Panc1 (cell line): ENCODE data around the gene MTHFSD.

Source experiments
- POLR2AphosphoS5 ChIP-seq: IDR thresholded peaks from 2 replicates; pipeline ENCODE4 v1.6.1; 2012; ENCODE audit warnings: mild to moderate bottlenecking, low read depth, low read length, moderate library complexity
- TF ChIP-seq, protein P1 (sequence below): fragments of 450-650 bp; IDR thresholded peaks from 2 replicates; pipeline ENCODE4 v1.5.1; 2017; ENCODE audit warnings: mild to moderate bottlenecking
- TF ChIP-seq, protein P2 (sequence below), 2 experiments: IDR thresholded peaks; 2 replicates each; pipeline ENCODE4 v1.6.1; 2011 to 2012; ENCODE audit warnings: low read depth in 2 of 2, control low read depth in 1 of 2, low read length in 1 of 2, mild to moderate bottlenecking in 1 of 2, moderate library complexity in 1 of 2; ENCODE audit not compliant: insufficient read depth in 1 of 2

DNA sequence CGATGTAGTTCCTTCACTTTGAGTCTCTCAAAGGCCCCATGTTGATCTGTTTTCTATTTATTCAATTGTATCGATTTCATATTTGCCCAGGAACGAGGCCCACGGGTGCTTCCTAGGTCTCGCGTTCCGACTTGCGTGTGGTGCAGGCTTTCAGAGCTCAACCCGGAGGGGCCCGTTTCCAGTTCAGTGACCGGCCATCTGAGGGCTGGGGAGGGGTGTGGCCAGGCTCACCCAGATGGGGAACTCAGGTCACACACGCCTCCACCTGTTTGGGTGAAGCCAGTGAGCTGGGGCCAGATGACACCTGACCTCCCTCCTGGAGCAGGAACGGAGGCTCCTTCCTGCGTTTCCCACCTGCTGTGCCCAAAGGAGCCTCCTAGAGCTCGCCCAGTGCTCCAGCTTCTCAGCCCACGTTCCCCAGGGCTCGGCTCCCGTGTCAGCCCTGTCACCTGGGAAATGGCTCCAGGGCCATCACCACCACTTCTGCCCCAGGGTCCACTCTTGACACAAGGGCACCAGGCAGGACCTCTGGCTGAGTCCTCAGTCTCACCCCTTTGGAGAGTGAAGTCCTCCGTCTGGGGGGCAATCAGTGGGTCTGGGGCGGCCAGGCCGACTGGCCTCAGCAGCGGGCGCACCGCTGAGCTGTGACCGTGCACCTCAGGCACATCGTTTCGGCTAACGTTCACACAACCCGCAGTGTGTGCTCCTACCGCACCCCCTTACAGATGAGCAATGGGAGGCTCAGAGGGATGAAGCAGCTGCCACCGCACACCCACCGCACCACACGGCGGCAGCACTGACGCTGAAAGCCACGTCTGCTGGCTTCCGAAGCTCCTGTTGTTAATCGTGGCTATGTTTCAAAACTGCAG, 26.7 kb downstream of the MTHFSD start:
- TF ChIP-seq, protein P1, sequence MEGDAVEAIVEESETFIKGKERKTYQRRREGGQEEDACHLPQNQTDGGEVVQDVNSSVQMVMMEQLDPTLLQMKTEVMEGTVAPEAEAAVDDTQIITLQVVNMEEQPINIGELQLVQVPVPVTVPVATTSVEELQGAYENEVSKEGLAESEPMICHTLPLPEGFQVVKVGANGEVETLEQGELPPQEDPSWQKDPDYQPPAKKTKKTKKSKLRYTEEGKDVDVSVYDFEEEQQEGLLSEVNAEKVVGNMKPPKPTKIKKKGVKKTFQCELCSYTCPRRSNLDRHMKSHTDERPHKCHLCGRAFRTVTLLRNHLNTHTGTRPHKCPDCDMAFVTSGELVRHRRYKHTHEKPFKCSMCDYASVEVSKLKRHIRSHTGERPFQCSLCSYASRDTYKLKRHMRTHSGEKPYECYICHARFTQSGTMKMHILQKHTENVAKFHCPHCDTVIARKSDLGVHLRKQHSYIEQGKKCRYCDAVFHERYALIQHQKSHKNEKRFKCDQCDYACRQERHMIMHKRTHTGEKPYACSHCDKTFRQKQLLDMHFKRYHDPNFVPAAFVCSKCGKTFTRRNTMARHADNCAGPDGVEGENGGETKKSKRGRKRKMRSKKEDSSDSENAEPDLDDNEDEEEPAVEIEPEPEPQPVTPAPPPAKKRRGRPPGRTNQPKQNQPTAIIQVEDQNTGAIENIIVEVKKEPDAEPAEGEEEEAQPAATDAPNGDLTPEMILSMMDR = no peak
- TF ChIP-seq POLR2AphosphoS5 = no peak
- TF ChIP-seq, protein P2, sequence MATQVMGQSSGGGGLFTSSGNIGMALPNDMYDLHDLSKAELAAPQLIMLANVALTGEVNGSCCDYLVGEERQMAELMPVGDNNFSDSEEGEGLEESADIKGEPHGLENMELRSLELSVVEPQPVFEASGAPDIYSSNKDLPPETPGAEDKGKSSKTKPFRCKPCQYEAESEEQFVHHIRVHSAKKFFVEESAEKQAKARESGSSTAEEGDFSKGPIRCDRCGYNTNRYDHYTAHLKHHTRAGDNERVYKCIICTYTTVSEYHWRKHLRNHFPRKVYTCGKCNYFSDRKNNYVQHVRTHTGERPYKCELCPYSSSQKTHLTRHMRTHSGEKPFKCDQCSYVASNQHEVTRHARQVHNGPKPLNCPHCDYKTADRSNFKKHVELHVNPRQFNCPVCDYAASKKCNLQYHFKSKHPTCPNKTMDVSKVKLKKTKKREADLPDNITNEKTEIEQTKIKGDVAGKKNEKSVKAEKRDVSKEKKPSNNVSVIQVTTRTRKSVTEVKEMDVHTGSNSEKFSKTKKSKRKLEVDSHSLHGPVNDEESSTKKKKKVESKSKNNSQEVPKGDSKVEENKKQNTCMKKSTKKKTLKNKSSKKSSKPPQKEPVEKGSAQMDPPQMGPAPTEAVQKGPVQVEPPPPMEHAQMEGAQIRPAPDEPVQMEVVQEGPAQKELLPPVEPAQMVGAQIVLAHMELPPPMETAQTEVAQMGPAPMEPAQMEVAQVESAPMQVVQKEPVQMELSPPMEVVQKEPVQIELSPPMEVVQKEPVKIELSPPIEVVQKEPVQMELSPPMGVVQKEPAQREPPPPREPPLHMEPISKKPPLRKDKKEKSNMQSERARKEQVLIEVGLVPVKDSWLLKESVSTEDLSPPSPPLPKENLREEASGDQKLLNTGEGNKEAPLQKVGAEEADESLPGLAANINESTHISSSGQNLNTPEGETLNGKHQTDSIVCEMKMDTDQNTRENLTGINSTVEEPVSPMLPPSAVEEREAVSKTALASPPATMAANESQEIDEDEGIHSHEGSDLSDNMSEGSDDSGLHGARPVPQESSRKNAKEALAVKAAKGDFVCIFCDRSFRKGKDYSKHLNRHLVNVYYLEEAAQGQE (IDR thresholded peaks at IDR 0.05; ENCODE audit: insufficient read depth in 1 of 2, low read depth in 2 of 2, low read length in 1 of 2) = no peak
